ENCODE measurements around the gene OTX2.

The OTX2 gene

DNA sequence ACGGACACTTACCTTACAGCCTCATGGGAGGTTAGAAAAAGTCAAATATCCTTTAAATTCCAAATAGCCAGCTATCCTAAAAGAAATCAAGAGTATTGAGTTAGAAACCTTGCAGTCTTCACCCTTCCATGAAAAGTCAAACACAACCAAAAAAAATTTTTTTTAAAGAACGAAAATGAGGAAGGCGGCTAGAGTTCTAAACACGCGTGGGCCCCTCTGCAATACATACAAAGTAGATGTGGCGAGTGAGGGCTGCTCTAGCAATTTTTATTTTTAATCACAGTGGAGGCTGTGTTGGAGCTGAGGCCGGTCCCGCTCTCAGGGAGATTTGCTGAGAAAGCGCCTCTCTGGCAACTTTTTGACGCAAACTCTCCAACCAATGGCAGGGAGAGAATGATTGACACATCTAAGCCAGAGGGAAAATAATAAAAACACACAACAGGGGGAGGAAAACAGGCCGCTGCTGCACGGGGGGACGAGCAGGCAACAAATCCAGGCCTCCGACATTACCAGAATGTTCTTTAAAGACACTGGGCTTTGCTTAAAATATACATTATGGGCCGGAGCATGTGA lies at the start of gene OTX2:
Gene OTX2 (minus strand): TSS at position 333 of the 573 bp plus-strand sequence. CDS start 5,023 bp downstream, outside the sequence.
- DNase-seq: no peak

DNA sequence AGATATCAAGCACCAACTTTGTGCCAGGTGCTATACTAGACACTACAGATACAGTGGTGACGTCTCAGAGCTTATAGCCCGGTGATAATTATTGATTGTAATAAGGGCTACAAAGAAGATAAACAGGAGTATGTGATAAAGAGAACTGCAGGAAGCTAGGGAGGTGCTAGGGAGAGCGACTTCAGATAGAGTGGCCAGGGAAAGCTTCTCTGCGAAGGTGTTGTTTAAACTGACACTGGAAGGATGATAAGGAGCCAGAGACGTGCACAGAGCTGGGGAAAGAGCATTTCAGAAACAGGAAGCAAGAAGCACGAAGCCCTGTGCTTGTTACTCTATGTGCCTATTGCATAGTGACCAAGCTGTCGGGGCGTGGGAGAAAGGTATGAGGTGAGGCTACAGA lies 48.1 kb upstream of the OTX2 start:
- DNase-seq: no peak

DNA sequence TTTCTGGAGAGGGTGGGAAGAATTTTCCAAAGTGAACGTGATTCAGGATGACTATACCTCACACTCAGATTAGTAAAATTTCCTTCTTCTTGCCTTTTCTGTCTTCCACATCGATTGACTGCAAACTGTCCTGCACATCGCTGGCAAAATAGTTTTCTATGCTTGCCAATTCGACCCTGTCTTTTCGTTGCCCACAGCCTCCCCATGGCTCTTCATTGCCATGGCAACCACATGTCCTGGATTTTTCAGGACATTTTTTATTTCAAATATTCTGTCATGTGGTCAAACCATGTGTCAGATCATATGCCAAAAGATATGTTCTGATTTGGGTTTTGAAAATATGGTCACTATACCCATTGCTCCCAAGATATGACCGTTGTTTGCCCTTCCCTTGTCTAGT lies 46.9 kb upstream of the OTX2 start:
- no peak for DNase-seq

DNA sequence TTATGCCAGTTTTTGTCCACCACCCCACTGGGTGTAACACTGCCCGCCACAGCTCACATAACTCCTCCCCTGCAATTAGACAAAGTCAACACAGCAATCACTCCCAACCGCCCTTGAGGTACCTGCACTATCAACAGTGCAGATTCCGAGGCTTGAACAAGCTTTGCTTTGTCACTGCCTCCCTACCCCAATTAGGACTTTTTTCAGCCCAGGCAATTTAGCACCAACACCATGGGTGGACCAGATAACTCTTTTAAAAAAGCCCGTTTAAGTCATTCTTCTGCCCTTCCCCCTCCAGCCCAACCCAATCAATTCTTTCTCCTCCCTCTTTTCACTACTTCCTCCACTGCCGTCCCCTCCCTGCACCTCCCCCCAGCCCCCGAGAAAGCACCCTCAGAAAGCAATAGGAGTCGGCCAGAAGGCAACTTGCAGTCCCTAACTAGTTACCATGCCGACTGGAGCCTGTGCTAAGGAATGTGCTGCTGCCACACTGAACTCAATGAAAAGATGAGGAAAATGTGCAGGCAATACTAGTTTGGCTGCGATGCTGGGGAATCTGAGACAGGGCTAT lies 45.7 kb upstream of the OTX2 start:
- DNase-seq: no peak

DNA sequence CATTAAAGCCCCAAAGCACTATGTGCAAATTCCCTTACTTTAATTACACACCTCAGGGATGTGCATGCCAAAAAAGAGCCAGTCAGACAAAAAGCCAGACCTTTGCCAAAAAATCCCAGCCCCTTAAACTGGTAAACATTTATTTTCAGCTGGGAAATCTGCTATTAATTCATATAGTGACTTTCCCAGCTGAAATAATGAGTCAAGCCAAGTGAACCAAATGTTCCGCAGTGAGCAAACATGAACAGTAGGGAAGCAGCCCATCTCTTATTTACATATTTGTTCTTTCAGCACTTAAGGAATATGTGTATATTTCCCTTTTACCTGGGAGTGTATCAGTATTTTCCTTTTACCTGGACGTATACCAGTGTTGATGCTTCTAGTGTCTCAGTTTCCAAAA lies 44.0 kb upstream of the OTX2 start:
- DNase-seq: no peak

DNA sequence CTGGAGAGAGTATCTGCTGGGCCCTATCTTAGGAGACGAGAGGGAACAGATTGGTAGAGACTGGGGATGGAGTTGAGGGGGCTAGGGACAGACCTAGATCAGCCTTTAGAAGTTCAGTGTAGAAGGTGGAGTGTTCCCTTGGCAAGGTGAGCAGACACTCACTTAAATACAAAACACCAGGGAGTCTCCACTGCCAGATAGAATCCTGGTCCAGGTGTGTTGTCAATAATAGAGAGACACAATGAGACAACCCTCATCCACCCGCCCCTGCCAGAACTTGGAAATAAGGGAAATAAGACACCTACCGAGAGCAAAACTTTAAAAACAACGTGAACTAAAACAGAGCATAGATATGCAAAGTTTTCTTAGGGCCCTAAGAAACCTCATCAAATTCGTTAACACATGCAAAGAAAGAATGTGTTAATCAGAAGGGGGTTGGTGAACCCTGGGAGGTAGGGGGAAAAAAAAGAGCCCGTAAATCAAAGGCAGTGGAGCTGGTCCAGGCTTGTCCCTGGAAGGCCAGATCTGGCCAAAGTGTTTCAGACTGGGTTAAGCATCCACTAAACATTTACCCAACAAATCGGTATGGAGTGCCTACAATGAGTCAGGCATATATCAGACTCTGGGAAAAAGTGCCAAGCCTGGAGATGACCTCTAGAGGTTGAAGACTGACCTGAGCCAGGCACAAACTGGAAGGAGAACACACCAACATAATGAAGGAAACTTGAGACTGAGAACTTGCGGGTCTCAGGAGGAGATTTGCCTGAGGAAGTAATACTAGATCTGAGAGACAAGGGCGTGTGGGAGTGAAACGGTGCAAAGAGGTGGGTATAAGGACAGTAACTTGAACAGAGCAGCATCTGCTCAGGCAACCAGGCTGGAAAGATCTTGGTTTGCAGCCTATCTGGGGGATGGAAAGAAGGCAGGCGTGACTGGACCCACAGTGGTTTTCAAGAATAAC lies 37.0 kb upstream of the OTX2 start:
- no peak for DNase-seq

DNA sequence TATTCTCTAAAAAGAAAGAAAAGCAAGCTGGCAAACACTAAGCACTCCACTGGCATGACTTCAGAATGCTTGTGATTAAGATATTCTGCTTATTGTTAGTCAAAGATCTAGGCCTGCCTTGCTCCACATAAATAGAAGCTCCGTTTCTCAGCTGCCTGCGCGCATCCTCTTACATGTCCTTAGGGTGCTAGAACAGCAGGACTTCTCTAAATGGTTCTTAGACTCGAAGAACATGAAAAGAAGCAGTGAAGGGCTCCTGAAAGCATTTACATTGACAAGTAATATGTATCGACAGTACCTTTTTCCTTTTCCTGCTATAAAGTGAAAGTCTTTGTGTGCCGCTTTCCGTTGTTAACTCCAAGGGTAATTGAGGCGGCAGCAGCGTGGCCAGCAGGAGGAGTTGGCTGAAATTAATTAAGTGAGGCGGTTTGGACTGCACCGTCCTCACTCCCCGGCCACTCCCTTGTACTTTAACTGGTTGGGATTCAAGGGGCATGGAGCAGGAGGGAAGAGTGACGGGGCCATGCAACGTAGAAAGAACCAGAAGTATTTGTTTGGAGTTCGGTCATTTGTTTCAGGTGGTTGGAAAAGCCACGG lies 34.2 kb upstream of the OTX2 start:
- DNase-seq: no peak

DNA sequence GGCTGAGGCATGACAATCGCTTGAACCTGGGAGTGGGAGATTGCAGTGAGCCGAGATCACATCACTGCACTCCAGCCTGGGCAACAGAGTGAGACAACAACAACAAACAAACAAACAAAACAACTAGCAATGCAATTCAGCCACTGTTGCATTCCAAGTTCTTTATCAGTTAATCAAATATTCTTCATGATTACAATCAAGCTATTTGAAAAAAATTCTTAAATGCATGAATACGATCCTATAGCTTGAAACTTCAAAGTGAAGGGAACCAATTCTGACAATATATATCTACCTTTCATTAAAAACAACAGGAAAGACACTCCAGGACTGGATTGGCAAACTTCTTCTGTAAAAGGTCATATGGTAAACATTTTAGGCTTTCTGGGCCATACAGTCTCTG lies 31.3 kb upstream of the OTX2 start:
- DNase-seq: no peak

DNA sequence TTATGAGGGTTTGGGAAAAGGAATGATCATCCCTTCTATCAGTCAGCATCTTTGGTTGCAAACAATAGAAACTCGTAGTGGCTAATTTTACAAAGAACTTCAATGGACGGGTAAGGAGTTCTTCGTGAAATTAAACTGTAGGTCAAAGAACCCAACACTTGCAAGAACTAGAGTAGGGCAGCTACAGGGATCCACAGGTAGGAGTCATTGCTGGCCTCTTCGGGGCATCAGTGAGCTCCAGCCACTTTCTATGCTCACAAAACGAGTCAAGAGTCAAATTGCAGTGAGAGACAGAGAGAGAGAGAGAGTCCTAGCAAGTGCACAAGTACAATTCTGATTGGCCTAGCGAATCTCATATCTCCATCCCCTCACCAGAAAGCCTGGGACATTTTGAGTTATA lies 29.9 kb upstream of the OTX2 start:
- no peak for DNase-seq

DNA sequence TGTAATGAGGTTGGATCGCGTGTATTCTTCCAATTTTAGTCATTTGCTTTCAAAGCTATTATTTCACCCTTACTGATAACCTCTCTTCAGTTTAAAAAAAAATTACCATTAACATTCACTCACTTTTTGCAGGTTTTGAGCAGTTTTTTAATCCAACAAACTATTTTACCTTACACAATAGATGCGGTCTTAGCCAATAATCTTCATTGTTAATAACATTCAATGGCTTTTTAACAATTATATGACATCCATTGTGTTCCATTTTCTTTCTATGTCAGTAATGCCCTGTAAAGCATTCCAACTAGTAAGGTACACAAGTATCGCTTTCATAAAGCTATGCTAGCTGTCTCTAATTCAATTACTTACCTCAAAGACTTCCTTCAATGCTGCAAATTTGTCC lies 18.9 kb upstream of the OTX2 start:
- no peak for DNase-seq

DNA sequence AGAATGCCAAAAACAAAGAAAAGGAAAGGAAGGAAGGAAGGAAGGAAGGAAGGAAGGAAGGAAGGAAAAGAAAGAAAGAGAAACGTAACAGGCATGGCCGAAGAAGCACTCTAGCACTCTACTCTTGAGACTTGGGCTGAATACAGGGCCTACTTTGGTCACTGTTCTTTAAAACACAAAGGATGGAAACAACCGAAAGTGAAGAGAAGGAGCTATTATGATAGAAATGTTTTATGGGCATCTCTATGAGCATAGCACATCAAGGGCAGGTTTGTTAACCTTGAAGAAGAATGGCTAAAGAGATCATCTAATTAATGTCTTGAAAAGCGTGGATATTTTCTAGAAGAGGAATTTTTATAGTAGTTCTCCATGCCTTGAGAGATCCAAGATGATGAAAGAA lies 15.9 kb upstream of the OTX2 start:
- DNase-seq: no peak

DNA sequence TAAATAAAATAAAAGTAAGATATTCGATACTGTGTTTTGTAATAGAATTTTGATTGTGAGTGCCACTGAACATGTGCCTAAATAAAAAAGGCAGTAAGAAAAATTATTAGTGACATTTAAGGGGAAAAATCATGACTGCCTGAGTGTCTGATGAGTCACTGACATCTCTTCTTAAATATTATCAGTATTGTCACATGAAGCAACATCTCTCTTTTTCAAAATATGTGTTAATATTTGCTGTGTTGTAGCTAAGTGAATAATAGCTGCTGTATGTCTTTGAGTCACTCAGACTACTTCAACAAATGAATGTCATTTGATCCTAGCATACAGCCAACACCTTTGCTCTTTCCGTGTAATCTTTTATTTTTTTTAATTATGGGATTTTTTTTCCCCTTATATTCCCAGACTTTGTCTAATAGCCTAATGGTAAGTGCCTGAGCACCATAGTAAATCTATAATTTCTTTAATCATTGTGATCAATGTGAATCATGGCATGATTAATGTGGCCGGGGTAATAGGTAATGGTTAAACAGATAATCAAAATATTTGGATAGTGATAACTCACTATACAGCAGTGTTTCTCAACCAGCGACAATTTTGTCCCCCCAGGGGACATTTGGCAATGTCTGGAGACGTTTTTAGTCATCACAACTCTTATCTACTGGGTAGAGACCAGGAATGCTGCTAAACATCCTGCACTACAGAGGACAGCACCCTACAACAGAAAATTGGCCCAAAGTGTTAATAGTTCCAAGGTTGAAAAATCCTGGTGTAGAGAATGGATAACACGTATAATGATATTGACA lies 11.7 kb upstream of the OTX2 start:
- no peak for DNase-seq

DNA sequence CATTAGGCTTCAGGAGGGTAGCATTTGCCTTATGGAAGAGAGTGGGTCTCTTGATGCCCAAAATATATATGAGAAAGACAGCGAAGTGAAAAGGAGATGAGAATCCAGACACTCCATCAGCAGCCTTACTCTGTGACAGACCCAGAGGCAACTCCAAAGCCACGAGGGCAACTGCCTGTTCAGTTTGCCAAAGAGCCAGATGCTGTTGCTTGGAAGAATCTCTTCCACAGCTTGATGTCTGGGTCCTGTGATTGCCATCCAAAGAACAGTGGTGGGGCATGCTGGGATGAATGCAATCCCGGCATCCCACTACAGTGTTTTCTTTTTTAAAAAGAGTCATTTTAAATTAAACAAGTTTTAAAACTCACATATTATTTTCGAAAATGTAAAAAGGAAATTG lies 10.9 kb upstream of the OTX2 start:
- no peak for DNase-seq

DNA sequence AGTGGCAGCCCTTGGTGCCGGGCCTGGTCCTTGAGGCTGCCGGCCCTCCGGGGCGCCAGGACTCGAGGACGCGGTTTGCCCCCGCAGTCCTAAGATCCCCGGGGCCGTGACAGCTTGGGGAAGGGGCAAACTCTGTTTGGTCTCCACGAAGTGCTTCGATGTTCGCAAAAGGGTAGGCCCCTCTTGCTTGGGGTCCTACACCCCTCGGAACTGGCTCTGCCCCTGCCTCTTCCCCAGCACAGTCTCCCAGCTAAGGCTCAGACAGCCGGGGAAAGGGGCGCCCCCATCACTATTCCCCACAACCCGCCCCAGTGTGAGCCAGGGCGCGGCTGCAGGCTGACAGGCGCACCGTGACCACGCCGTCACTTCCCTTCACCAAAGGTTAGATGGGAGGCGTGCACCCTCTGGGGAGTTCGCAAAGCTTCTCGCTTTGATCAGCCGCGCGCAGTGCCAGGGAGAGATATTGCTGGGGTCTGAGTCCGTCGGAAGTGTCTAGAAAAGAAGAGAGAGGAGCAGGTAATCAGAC lies 7.2 kb upstream of the OTX2 start:
- DNase-seq: no peak

DNA sequence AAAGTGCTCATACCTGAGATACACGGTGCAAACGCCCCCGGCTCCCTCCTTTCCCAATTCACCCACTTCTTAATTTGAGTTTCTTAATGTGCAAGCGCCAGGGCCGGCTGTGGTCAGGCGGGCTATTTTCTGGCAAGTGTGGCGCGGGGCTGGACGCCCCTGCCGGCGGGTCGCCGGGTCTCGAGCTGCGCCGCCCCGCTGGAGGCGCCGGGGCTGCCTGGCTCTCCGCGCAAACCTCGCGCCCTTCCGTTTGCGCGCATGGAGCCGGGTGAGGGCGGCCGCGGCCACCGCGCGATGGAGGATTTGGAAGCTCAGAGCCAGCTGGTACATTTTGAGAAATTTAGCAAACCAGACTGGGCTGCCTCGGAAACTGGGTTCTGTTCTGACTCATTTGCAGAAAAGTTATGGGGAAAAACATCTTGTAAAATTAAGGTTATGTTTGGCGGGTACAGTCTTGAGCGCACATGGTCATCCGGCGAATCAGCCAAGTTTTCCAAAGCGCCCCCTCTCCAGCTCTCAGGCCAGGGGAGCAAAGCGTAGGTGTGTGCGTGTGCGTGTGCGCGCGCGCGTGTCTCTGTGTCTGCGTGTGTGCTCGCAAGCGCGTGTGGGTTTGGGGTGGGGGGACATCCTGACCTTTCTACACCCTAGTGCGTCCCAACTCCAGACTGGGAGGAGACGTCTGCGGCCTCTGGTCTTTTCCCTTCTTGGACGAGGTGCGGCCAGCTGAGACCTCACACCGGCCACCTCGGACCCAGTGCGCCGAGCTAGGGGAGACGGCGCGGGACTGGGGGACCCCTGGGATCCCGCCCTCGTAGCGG lies 6.5 kb upstream of the OTX2 start:
- no peak for DNase-seq

DNA sequence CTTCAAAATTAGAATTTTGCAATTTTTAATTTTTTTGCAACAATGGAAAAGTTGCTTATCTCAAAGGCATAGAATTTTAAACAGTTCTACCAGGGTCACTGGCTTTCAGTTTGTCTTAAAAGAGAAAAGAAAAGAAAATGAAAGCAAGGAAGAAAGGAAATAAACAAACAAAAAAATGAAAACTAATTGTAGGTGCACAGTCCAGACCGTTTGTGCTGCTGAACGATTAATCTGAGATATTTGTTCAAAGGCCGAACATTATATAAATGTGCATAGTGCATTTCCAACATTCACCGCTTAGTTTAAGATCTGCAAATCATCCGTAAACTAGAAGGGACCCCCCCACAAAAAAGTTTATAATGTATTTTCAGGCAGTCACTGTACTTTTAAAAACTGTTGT lies 5.5 kb upstream of the OTX2 start:
- no peak for DNase-seq

DNA sequence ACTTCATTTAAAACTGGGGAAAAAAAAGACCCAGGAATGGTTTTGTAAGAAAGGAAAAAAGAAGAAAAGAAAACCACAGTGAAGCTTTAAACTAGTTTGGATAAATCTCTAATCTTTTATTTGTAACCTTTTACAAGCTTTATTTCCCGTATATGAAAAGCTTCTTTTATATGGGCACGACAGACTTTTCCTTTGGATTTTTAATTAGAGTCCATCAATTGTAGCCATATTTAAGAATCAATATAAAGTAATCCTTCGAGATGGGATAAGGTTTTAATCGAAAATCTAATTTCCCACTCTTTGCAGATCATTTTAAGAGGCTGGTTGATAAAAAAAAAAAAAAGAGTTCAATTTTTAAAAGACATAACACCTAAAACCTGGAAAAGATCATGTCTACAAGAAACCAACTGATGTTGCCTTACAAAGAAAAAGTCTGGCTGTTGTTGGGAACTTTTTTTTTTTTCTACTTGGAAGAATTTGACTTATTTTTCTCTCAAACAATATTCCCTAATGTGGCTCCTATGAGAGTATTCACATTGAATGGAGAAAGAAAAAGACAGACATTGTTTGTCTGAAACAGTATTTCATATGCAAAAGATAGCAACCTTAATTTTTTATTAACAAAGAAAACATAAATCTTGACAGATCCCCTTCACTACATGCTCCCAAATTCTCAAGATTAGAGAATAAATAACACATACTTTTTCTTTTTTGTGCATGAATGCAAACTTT lies 4.9 kb upstream of the OTX2 start:
- DNase-seq: no peak

DNA sequence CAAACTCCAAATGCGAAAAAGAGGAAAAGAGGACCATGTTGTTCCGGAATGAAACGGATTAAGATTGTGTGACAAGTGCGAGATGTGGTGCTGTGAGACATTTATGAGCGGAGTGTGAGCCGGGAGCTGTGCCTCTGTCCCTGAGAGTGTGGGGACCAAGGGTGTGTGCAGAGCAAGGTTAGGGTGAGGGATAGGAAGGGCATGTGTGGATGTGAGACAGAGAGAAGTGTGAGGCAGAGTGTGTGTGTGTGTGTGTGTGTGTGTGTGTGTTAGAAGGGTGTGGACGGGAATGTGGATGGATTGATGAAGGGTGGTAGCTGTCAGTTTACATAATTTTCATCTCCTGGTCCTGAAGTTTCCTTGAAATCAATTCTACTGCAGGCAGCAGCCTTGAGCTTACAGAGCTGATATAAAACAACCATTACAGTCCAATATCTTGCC lies 4.3 kb upstream of the OTX2 start:
- no peak for DNase-seq

DNA sequence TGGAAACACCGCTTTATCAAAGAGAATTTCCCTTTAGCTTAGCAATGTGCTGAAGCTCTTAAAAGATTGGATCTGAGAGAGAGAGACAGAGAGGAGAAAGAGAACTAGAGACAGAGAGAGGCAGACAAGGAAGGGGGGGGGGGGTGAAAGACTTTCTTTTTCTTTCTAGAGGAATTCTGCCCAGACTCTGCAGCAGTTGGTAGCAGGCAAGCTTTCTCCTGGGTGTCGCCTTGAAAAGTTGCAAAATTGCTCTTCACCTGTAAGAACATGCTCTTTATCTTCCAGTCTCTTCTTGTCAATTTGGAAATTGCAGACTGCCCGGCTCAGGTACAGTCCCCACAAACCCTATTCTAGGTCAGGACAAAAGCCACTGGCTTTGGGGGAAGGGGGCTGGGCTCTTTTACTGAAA lies 2.9 kb upstream of the OTX2 start:
- DNase-seq: no peak

DNA sequence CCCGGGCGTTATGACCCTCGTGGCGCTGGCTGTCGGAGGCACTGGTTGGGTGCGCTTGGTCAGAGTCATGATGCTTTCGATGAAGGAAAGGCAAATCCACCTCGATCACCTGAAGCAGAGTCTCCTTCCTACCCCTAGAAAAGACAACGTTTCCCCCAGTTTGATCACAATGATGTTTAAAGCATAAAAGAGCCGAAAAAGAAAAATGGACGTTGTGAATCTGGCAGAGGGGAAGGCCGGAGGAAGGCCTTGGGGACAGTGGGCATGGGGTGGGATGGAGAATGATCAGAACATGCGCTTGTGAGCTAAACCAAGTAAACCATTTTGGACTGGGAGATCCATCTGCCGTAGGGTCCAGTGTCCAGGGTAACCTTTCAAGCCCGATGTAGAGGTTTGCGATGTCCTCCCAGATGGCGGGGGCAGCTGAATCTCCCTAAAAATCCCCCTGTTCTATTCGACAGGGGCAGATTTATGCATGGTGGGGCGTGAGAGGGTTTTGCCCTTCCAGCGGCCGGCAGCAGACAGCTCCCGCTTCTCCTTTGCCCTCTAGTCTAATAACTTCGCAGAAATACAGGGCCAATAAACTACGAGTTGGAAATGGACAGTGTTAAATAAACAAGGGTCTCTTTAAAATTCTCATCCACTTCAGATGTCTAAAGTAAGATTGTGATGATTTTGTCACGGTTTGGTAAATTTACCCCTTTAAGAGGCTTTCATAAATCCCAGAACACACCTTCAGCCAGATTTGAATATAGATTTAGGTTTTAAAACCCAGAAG lies 2.3 kb upstream of the OTX2 start:
- DNase-seq: no peak

Data from suppressor macrophage treated with lipopolysaccharide for 1 hour (primary cell).